A549 (cell line): ENCODE measurements around the gene ATP8B4. TPM values are rescaled to one million over a fixed set of nuclear protein-coding genes. Genes with fewer than 3 reads are reported as not detected.
A peak's percentile ranks its signal among the peaks of the same experiment; 100 is the strongest.

Experiments used
- ATAC-seq, 2 experiments: fragments of 200-7000 bp in 1 of 2; fragments of >200 bp in 1 of 2; cut with Nextera tagmentation in 1 of 2; cut with Tn5 transposase in 1 of 2; 3 replicates each; pipeline versions ENCODE4 v1.8.0 to v1.9.1; 2018 to 2020; ENCODE audit warnings: mild to moderate bottlenecking in 1 of 2, moderate library complexity in 1 of 2
- CTCF ChIA-PET: fragments of 300-600 bp; sonication (Branson Sonifier 250); formaldehyde crosslinking; extraction: SDS; loops from one replicate; lab custom pipeline; 2021; ENCODE audit warnings: antibody characterized with exemption, inconsistent platforms; lab: Yijun Ruan, JAX
- POLR2A ChIA-PET: fragments of 350-600 bp; formaldehyde crosslinking; extraction: SDS; loops from one replicate; lab custom pipeline; 2021; ENCODE audit warnings: antibody characterized with exemption, inconsistent platforms; lab: Yijun Ruan, JAX
- DNase-seq, 2 experiments: peaks; one replicate each; pipeline versions ENCODE4 v3.0.0 to v3.0.0-alpha.2; 2011 to 2016; ENCODE audit warnings: low read depth in 1 of 2, low spot score in 1 of 2
- FAIRE-seq: peaks from 2 replicates; lab custom pipeline; 2011; peaks lifted over from hg19 to GRCh38; lab: Jason Lieb, UNC
- H3K27ac ChIP-seq, 2 experiments: fragments of >200 bp; sonication (Bioruptor Twin); formaldehyde crosslinking; 3 replicates each; pipeline ENCODE4 v1.5.1; 2016 to 2017
- H3K4me1 ChIP-seq: fragments of >200 bp; sonication (Bioruptor Twin); formaldehyde crosslinking; 3 replicates; pipeline ENCODE4 v1.6.1; 2016
- H3K4me2 ChIP-seq: fragments of >200 bp; sonication (Bioruptor Twin); formaldehyde crosslinking; 3 replicates; pipeline ENCODE4 v1.6.1; 2016
- H3K4me3 ChIP-seq: fragments of >200 bp; sonication (Bioruptor Twin); formaldehyde crosslinking; 3 replicates; pipeline ENCODE4 v1.5.1; 2016
- H3K9me3 ChIP-seq: fragments of >200 bp; sonication (Bioruptor Twin); formaldehyde crosslinking; 3 replicates; pipeline ENCODE4 v1.6.1; 2016
- CHD4 ChIP-seq: fragments of 200-600 bp; sonication (generic); IDR thresholded peaks from 2 replicates; pipeline ENCODE4 v1.6.1; 2016; ENCODE audit warnings: antibody characterized with exemption, mild to moderate bottlenecking, borderline replicate concordance
- EHF ChIP-seq: fragments of 250-450 bp; sonication (Bioruptor Pico); IDR thresholded peaks from 2 replicates; pipeline ENCODE4 v1.5.0; 2020; ENCODE audit warnings: mild to moderate bottlenecking
- EP300 ChIP-seq, 2 experiments: fragments of >200 bp; sonication (Bioruptor Twin); formaldehyde crosslinking; IDR thresholded peaks; 2 replicates in 1 of 2; 3 replicates in 1 of 2; pipeline ENCODE4 v1.6.1; 2016 to 2017
- HOXB5 ChIP-seq: fragments of 250-450 bp; sonication (Bioruptor Pico); IDR thresholded peaks from 2 replicates; pipeline ENCODE4 v1.5.0; 2020; ENCODE audit warnings: mild to moderate bottlenecking, moderate library complexity
- JUN ChIP-seq, 2 experiments: fragments of >200 bp; sonication (Bioruptor Twin); formaldehyde crosslinking; IDR thresholded peaks; 2 replicates in 1 of 2; 3 replicates in 1 of 2; pipeline ENCODE4 v1.6.1; 2016 to 2017
- JUNB ChIP-seq: fragments of >200 bp; sonication (Bioruptor Twin); formaldehyde crosslinking; IDR thresholded peaks from 2 replicates; pipeline ENCODE4 v1.6.1; 2016
- MAFK ChIP-seq: fragments of 450-650 bp; IDR thresholded peaks from 2 replicates; pipeline ENCODE4 v1.6.1; 2014; ENCODE audit not compliant: partially characterized antibody
- MAZ ChIP-seq: fragments of 150-350 bp; IDR thresholded peaks from 2 replicates; pipeline ENCODE4 v1.6.1; 2014; ENCODE audit warnings: antibody characterized with exemption, low read depth, low read length, borderline replicate concordance
- MYC ChIP-seq: IDR thresholded peaks from 2 replicates; pipeline ENCODE4 v1.6.1; 2012; ENCODE audit warnings: mild to moderate bottlenecking, inconsistent platforms, low read length, improper control_type of control experiment, borderline replicate concordance
- NPAS2 ChIP-seq: fragments of 250-450 bp; sonication (Bioruptor Pico); IDR thresholded peaks from 2 replicates; pipeline ENCODE4 v1.8.0; 2022; ENCODE audit warnings: mild to moderate bottlenecking, moderate library complexity, borderline replicate concordance
- NR3C1 ChIP-seq: fragments of >200 bp; sonication (Bioruptor Twin); formaldehyde crosslinking; IDR thresholded peaks from 3 replicates; pipeline ENCODE4 v1.6.1; 2017
- RAD21 ChIP-seq, 2 experiments: fragments of >200 bp in 1 of 2; sonication (Bioruptor Twin) in 1 of 2; formaldehyde crosslinking in 1 of 2; IDR thresholded peaks in 1 of 2; conservative IDR thresholded peaks in 1 of 2; 2 replicates in 1 of 2; 3 replicates in 1 of 2; pipeline ENCODE4 v1.6.1; 2012 to 2018; ENCODE audit warnings: inconsistent platforms in 1 of 2
- RNF2 ChIP-seq: fragments of 200-600 bp; sonication (generic); IDR thresholded peaks from 2 replicates; pipeline ENCODE4 v1.6.1; 2016; ENCODE audit warnings: low read depth, mild to moderate bottlenecking, antibody characterized with exemption, moderate library complexity, borderline replicate concordance
- SMC3 ChIP-seq: fragments of >200 bp; sonication (Bioruptor Twin); formaldehyde crosslinking; IDR thresholded peaks from 3 replicates; pipeline ENCODE4 v1.6.1; 2018; ENCODE audit warnings: inconsistent platforms
- SREBF2 ChIP-seq: fragments of 450-650 bp; IDR thresholded peaks from 2 replicates; pipeline ENCODE4 v1.6.1; 2014; ENCODE audit warnings: mild to moderate bottlenecking, moderate library complexity
- TP53 ChIP-seq: fragments of 250-450 bp; sonication (Bioruptor Pico); IDR thresholded peaks from 2 replicates; pipeline ENCODE4 v1.5.0; 2021; ENCODE audit warnings: mild to moderate bottlenecking, moderate library complexity
- ZFP36 ChIP-seq: fragments of 450-650 bp; IDR thresholded peaks from 2 replicates; pipeline ENCODE4 v1.6.1; 2014; ENCODE audit warnings: borderline replicate concordance; ENCODE audit not compliant: partially characterized antibody
- ZSCAN20 ChIP-seq: fragments of 250-450 bp; sonication (Bioruptor Pico); IDR thresholded peaks from 2 replicates; pipeline ENCODE4 v1.8.0; 2022; ENCODE audit warnings: mild to moderate bottlenecking, moderate library complexity
- WGBS: methylation state at CpG from one replicate; pipeline ENCODE4 v1.1.6; 2017; ENCODE audit errors: missing lambda C conversion rate; 5-methylcytosine and 5-hydroxymethylcytosine counted together
- polyA plus RNA-seq, 4 experiments: library from polyadenylated mRNA; depleted of rRNA in 3 of 4; stranded (reverse); fragments of >200 nt; fragmentation: RNase III in 1 of 4; extraction: RNeasy Plus Mini Kit Qiagen cat#74134 plus additional on column Dnase treatment in 1 of 4; gene quantifications; 2 replicates in 3 of 4; 3 replicates in 1 of 4; pipeline ENCODE4 v1.2.3, GENCODE V29; 2011 to 2017
- TF ChIP-seq, protein P1 (sequence below): IDR thresholded peaks from 2 replicates; pipeline ENCODE4 v1.6.1; 2012; ENCODE audit warnings: low read depth, borderline replicate concordance
- TF ChIP-seq, protein P2 (sequence below): fragments of >200 bp; sonication (Bioruptor Twin); formaldehyde crosslinking; IDR thresholded peaks from 3 replicates; pipeline ENCODE4 v1.6.1; 2016
- TF ChIP-seq, protein P3 (sequence below): fragments of 150-350 bp; IDR thresholded peaks from 2 replicates; pipeline ENCODE4 v1.6.1; 2014; ENCODE audit warnings: low read depth, mild to moderate bottlenecking, low read length
- TF ChIP-seq, protein P4 (sequence below): fragments of 450-650 bp; IDR thresholded peaks from 2 replicates; pipeline ENCODE4 v1.6.1; 2014; ENCODE audit warnings: antibody characterized with exemption
- TF ChIP-seq, protein P5 (sequence below): IDR thresholded peaks from 2 replicates; pipeline ENCODE4 v1.6.1; 2012

ATP8B4 gene
- polyA plus RNA-seq, 2 of the 4 experiments (the other 2 are of a cell fraction) = 0.88 to 1.7 TPM

DNA sequence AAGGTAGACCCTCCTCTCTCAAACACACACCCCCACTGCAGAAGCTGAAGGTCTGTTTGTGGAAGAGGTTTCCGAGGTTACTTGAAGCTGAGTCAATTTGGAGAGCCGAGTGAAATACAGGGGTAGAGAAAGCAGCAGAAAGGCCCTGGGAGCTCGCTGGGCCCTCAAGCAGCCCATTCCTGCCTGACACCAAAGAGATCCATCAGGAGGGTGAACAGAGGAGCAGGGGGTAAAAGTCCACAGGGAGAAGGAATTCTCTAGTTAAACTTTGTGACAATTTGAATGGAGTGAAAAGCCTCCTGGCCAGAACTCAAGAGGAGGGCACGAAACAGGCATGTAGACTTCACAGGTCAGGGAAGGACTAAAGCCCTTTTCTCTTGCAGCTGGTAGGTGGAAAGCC, 49.3 kb upstream of the ATP8B4 start:
- peak overlapping the region; percentile 14; the same call in 2 of the 3 replicates for H3K4me2 ChIP-seq
- WGBS = 84% methylated on average over 4 of the region's 4 CpGs
- no peak for FAIRE-seq
- peak overlapping the region; percentile 88 to 92 for H3K27ac ChIP-seq
- H3K4me1 ChIP-seq = peaks cover 62% of the 10 kb centered on the region
- no peak overlapping the region for H3K4me3 ChIP-seq
- ChIA-PET CTCF (interaction anchor here (0.8 to 10.7 kb wide), 5 partner anchors 15 to 164 kb away, joined by 3 to 87 read pairs (median 6); partner anchors contain the start of gene SLC27A2), POLR2A (no interaction called here)
- H3K9me3 ChIP-seq = peaks cover 9% of the 10 kb centered on the region; the same call in 2 of the 3 replicates
- no peak for ATAC-seq
- TF ChIP-seq SMC3 (no peak), HOXB5 (CRISPR knock-in tag) (no peak), EP300 (IDR thresholded peaks at IDR 0.05) (no peak), RNF2 (no peak), RAD21 (conservative IDR thresholded peaks at IDR 0.05 in 1 of 2, IDR thresholded peaks at IDR 0.05 in 1 of 2) (no peak), SREBF2 (no peak), MYC (no peak), CHD4 (no peak), TP53 (CRISPR knock-in tag) (no peak), MAZ (no peak), ZFP36 (no peak), JUNB (no peak), NR3C1 (no peak), MAFK (no peak), ZSCAN20 (CRISPR knock-in tag) (no peak)
- TF ChIP-seq, protein P1, sequence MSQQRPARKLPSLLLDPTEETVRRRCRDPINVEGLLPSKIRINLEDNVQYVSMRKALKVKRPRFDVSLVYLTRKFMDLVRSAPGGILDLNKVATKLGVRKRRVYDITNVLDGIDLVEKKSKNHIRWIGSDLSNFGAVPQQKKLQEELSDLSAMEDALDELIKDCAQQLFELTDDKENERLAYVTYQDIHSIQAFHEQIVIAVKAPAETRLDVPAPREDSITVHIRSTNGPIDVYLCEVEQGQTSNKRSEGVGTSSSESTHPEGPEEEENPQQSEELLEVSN = no peak
- TF ChIP-seq, protein P2, sequence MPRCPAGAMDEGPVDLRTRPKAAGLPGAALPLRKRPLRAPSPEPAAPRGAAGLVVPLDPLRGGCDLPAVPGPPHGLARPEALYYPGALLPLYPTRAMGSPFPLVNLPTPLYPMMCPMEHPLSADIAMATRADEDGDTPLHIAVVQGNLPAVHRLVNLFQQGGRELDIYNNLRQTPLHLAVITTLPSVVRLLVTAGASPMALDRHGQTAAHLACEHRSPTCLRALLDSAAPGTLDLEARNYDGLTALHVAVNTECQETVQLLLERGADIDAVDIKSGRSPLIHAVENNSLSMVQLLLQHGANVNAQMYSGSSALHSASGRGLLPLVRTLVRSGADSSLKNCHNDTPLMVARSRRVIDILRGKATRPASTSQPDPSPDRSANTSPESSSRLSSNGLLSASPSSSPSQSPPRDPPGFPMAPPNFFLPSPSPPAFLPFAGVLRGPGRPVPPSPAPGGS = no peak
- TF ChIP-seq, protein P3, sequence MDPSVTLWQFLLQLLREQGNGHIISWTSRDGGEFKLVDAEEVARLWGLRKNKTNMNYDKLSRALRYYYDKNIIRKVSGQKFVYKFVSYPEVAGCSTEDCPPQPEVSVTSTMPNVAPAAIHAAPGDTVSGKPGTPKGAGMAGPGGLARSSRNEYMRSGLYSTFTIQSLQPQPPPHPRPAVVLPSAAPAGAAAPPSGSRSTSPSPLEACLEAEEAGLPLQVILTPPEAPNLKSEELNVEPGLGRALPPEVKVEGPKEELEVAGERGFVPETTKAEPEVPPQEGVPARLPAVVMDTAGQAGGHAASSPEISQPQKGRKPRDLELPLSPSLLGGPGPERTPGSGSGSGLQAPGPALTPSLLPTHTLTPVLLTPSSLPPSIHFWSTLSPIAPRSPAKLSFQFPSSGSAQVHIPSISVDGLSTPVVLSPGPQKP = no peak
- TF ChIP-seq, protein P4, sequence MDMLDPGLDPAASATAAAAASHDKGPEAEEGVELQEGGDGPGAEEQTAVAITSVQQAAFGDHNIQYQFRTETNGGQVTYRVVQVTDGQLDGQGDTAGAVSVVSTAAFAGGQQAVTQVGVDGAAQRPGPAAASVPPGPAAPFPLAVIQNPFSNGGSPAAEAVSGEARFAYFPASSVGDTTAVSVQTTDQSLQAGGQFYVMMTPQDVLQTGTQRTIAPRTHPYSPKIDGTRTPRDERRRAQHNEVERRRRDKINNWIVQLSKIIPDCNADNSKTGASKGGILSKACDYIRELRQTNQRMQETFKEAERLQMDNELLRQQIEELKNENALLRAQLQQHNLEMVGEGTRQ = no peak
- TF ChIP-seq, protein P5, sequence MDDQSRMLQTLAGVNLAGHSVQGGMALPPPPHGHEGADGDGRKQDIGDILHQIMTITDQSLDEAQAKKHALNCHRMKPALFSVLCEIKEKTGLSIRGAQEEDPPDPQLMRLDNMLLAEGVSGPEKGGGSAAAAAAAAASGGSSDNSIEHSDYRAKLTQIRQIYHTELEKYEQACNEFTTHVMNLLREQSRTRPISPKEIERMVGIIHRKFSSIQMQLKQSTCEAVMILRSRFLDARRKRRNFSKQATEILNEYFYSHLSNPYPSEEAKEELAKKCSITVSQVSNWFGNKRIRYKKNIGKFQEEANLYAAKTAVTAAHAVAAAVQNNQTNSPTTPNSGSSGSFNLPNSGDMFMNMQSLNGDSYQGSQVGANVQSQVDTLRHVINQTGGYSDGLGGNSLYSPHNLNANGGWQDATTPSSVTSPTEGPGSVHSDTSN = no peak
- no peak for DNase-seq

DNA sequence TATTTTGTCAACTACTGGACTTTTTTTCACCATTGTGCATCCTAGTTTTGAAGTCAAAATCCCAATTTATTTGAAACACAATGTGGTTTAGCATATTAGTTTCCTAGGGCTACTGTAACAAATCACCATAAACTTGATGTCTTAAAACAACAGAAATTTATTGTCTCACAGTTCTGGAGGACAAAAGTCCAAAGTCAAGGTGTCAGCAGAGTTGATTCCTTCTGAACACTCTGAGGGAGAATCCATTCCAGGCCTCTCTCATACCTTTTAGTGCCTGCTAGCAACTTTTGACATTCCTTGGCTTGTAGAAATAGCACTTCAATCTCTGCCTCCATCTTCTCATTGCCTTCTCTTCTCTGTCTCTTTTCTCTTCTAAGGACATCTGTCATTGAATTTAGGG, 48.1 kb upstream of the ATP8B4 start:
- Histone ChIP-seq H3K4me2 (peak overlapping the region; percentile 72), H3K27ac (peak overlapping the region; percentile 88 to 92), H3K4me3 (no peak overlapping the region), H3K4me1 (peaks cover 68% of the 10 kb centered on the region), H3K9me3 (peaks cover 10% of the 10 kb centered on the region; the same call in 2 of the 3 replicates)
- no peak for ATAC-seq
- no peak for DNase-seq
- no peak for FAIRE-seq
- CTCF ChIA-PET = interaction anchor here (1.5 to 10.7 kb wide), 4 partner anchors 16 to 163 kb away, joined by 3 to 87 read pairs (median 16); partner anchors contain the start of gene SLC27A2
- TF ChIP-seq JUN (IDR thresholded peaks at IDR 0.05) (0 out of 5 replicates have a peak, but pooled peaks of 1 of the 2 experiments have one; percentile 5), EHF (CRISPR knock-in tag) (no peak), NPAS2 (CRISPR knock-in tag) (no peak)
- TF ChIP-seq, protein P2 = no peak
- POLR2A ChIA-PET = interaction anchor here (1.1 to 1.5 kb wide), 3 partner anchors 16 to 187 kb away, joined by 3 to 6 read pairs (median 3); no protein-coding TSS in a partner anchor
